Measurements from ENCODE around the gene SMIM22. TPM values are rescaled to one million over a fixed set of nuclear protein-coding genes. Genes with fewer than 3 reads are reported as not detected.

Gene SMIM22
- total RNA-seq, 1 donor, result not detected

GRCh38 chr16:4832698-4833343 lies 37.7 kb downstream of the SMIM22 start:
- TF ChIP-seq, protein P1, sequence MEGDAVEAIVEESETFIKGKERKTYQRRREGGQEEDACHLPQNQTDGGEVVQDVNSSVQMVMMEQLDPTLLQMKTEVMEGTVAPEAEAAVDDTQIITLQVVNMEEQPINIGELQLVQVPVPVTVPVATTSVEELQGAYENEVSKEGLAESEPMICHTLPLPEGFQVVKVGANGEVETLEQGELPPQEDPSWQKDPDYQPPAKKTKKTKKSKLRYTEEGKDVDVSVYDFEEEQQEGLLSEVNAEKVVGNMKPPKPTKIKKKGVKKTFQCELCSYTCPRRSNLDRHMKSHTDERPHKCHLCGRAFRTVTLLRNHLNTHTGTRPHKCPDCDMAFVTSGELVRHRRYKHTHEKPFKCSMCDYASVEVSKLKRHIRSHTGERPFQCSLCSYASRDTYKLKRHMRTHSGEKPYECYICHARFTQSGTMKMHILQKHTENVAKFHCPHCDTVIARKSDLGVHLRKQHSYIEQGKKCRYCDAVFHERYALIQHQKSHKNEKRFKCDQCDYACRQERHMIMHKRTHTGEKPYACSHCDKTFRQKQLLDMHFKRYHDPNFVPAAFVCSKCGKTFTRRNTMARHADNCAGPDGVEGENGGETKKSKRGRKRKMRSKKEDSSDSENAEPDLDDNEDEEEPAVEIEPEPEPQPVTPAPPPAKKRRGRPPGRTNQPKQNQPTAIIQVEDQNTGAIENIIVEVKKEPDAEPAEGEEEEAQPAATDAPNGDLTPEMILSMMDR (IDR thresholded peaks at IDR 0.05; ENCODE audit: insufficient read depth, low read length), result no peak
- H3K4me3 ChIP-seq (ENCODE audit: low read depth, low read length), result no peak overlapping the region
- no peak for DNase-seq (ENCODE audit: low read depth)

DNA sequence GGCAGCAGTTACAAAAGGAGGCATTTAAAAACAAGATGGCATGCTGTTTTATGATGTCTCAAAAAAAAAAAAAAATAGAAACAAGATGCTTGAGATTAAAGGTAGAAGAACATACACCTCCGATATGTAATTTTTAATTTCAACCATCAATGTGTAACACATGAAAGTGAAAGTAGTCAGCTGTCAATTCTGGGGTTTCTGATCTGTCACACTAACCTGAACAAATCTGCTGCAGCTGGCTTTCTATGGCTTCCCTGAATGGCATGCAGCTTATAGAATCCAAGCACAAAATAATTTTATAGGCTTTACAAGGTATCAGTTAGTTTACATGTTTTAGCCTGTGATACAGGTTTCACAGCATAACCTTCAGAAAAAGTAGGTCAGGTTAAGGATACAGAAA lies 38.4 kb downstream of the SMIM22 start:
- TF ChIP-seq, protein P1 (IDR thresholded peaks at IDR 0.05; ENCODE audit: insufficient read depth, low read length), result no peak
- no peak for DNase-seq (ENCODE audit: low read depth)
- no peak overlapping the region for H3K4me3 ChIP-seq (ENCODE audit: low read depth, low read length)

DNA sequence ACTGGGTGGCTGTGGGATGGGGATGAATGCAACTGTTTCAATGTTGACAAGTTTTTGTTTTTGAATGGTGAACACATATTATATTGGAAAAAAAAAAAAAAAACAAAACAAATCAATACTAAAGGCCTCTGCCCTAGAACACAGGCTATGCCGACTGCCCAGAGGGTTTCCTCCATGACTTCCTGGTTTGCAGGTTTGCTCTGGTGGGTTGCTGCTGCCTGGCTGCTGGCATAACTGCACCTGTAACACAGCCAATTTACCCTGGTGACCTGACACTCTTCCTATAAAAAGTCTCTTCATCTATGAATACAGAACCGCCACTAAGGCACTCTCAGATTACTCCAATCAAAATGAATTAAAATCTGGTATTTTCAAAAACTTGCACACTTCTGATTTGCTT lies 41.6 kb downstream of the SMIM22 start:
- H3K4me3 ChIP-seq (ENCODE audit: low read depth, low read length), result no peak overlapping the region
- DNase-seq (ENCODE audit: low read depth), result no peak
- TF ChIP-seq, protein P1 (IDR thresholded peaks at IDR 0.05; ENCODE audit: insufficient read depth, low read length), result no peak

- H3K4me3 ChIP-seq (ENCODE audit: low read depth, low read length), result no peak overlapping the region
- TF ChIP-seq, protein P1 (IDR thresholded peaks at IDR 0.05; ENCODE audit: insufficient read depth, low read length), result no peak
- DNase-seq (ENCODE audit: low read depth), result no peak
Observed at GRCh38 chr16:4837733-4838501, 42.7 kb downstream of the SMIM22 start.

- H3K4me3 ChIP-seq (ENCODE audit: low read depth, low read length), result no peak overlapping the region
- no peak for DNase-seq (ENCODE audit: low read depth)
- TF ChIP-seq, protein P1 (IDR thresholded peaks at IDR 0.05; ENCODE audit: insufficient read depth, low read length), result no peak
Observed at GRCh38 chr16:4839942-4840341, 44.8 kb downstream of the SMIM22 start.

GRCh38 chr16:4840984-4841383 lies 45.8 kb downstream of the SMIM22 start:
- TF ChIP-seq, protein P1 (IDR thresholded peaks at IDR 0.05; ENCODE audit: insufficient read depth, low read length), result no peak

More at GRCh38 chr16:4840984-4841383, 45.8 kb downstream of the SMIM22 start:
- no peak for DNase-seq (ENCODE audit: low read depth)
- H3K4me3 ChIP-seq (ENCODE audit: low read depth, low read length), result no peak overlapping the region

Small RNAs within 50 kb of the gene (small RNA-seq; reads per million reads assigned to genes)
- gene RF00017, result not detected

Other genes with a start within 250 kb of the SMIM22 start
- under 0.01 TPM in 1 of 2 replicates, not detected in the other for gene C16orf96, start 239.0 kb upstream of the SMIM22 start, total RNA-seq (ENCODE audit: low replicate concordance)
- gene UBALD1, start 180.5 kb upstream of the SMIM22 start, total RNA-seq (ENCODE audit: low replicate concordance), result 5.2 and 7.1 TPM in 2 replicates
- 24.5 and 34.3 TPM in 2 replicates for gene MGRN1, start 170.5 kb upstream of the SMIM22 start, total RNA-seq (ENCODE audit: low replicate concordance)
- gene NUDT16L1, start 101.8 kb upstream of the SMIM22 start, total RNA-seq (ENCODE audit: low replicate concordance), result 15.4 and 48.3 TPM in 2 replicates
- gene ANKS3, start 61.1 kb upstream of the SMIM22 start, total RNA-seq (ENCODE audit: low replicate concordance), result 22.0 and 28.2 TPM in 2 replicates
- 1.4 TPM in 1 of 2 replicates, not detected in the other for gene DNAAF8, start 60.8 kb upstream of the SMIM22 start, total RNA-seq (ENCODE audit: low replicate concordance)
- gene ZNF500, start 28.2 kb upstream of the SMIM22 start, total RNA-seq (ENCODE audit: low replicate concordance), result 8.3 and 14.1 TPM in 2 replicates
- not detected in 2 replicates for gene SEPTIN12, start 7.0 kb upstream of the SMIM22 start, total RNA-seq (ENCODE audit: low replicate concordance)
- 9.1 and 14.4 TPM in 2 replicates for gene ROGDI, start 7.3 kb downstream of the SMIM22 start, total RNA-seq (ENCODE audit: low replicate concordance)
- gene GLYR1, start 51.9 kb downstream of the SMIM22 start, total RNA-seq (ENCODE audit: low replicate concordance), result 42.4 and 55.0 TPM in 2 replicates
- 37.7 and 47.8 TPM in 2 replicates for gene UBN1, start 52.1 kb downstream of the SMIM22 start, total RNA-seq (ENCODE audit: low replicate concordance)
- 53.9 and 57.9 TPM in 2 replicates for gene PPL, start 141.8 kb downstream of the SMIM22 start, total RNA-seq (ENCODE audit: low replicate concordance)
- 1.2 and 3.0 TPM in 2 replicates for gene SEC14L5, start 163.0 kb downstream of the SMIM22 start, total RNA-seq (ENCODE audit: low replicate concordance)
- 16.8 and 50.6 TPM in 2 replicates for gene NAGPA, start 238.6 kb downstream of the SMIM22 start, total RNA-seq (ENCODE audit: low replicate concordance)

Data from fibroblast of the aortic adventitia (primary cell).